ENCODE results near the gene BCL11B.

The BCL11B gene

GRCh38 chr14:99276482-99276881 lies 4.5 kb upstream of the BCL11B start:
- Histone ChIP-seq H3K9me3 (no peaks in the 10 kb centered on the region; the same call in 1 of the 2 replicates), H3K36me3 (no peaks in the 10 kb centered on the region), H3K27me3 (peaks cover 94% of the 10 kb centered on the region), H3K4me1 (no peaks in the 10 kb centered on the region), H3K4me3 (ENCODE audit: low read depth, low read length) (no peak overlapping the region)
- DNase-seq: no peak
- TF ChIP-seq CTCF (IDR thresholded peaks at IDR 0.05; ENCODE audit: low read depth, low read length): no peak

GRCh38 chr14:99275222-99275584 lies 3.2 kb upstream of the BCL11B start:
- H3K9me3 ChIP-seq: no peaks in the 10 kb centered on the region; the same call in 1 of the 2 replicates
- no peaks in the 10 kb centered on the region for H3K36me3 ChIP-seq
- TF ChIP-seq CTCF (IDR thresholded peaks at IDR 0.05; ENCODE audit: low read depth, low read length): no peak
- peaks cover 93% of the 10 kb centered on the region for H3K27me3 ChIP-seq
- DNase-seq: no peak
- no peaks in the 10 kb centered on the region for H3K4me1 ChIP-seq
- no peak overlapping the region for H3K4me3 ChIP-seq (ENCODE audit: low read depth, low read length)

- Histone ChIP-seq H3K27me3 (peaks cover 93% of the 10 kb centered on the region), H3K36me3 (no peaks in the 10 kb centered on the region), H3K4me3 (ENCODE audit: low read depth, low read length) (peak overlapping the region; percentile 41), H3K9me3 (no peaks in the 10 kb centered on the region; the same call in 1 of the 2 replicates), H3K4me1 (no peaks in the 10 kb centered on the region)
- DNase-seq: peak; percentile 79
- peak; percentile 48 for TF ChIP-seq CTCF (IDR thresholded peaks at IDR 0.05; ENCODE audit: low read depth, low read length)
Observed at GRCh38 chr14:99274346-99275221, 2.6 kb upstream of the BCL11B start.

GRCh38 chr14:99273766-99274345 lies 1.9 kb upstream of the BCL11B start:
- peak overlapping the region; percentile 41 for H3K4me3 ChIP-seq (ENCODE audit: low read depth, low read length)
- no peak for TF ChIP-seq CTCF (IDR thresholded peaks at IDR 0.05; ENCODE audit: low read depth, low read length)
- H3K4me1 ChIP-seq: no peaks in the 10 kb centered on the region
- no peak for DNase-seq
- H3K9me3 ChIP-seq: no peaks in the 10 kb centered on the region; the same call in 1 of the 2 replicates
- no peaks in the 10 kb centered on the region for H3K36me3 ChIP-seq
- peaks cover 95% of the 10 kb centered on the region for H3K27me3 ChIP-seq

GRCh38 chr14:99272899-99273765 lies 1.1 kb upstream of the BCL11B start:
- Histone ChIP-seq H3K4me3 (ENCODE audit: low read depth, low read length) (peak overlapping the region; percentile 65), H3K27me3 (peaks cover 95% of the 10 kb centered on the region), H3K4me1 (no peaks in the 10 kb centered on the region), H3K9me3 (no peaks in the 10 kb centered on the region), H3K36me3 (no peaks in the 10 kb centered on the region)
- DNase-seq: peak; percentile 40
- TF ChIP-seq CTCF (IDR thresholded peaks at IDR 0.05; ENCODE audit: low read depth, low read length): no peak
